ENCODE measurements around the gene TRIO.
A peak's percentile ranks its signal among the peaks of the same experiment; 100 is the strongest.

DNA sequence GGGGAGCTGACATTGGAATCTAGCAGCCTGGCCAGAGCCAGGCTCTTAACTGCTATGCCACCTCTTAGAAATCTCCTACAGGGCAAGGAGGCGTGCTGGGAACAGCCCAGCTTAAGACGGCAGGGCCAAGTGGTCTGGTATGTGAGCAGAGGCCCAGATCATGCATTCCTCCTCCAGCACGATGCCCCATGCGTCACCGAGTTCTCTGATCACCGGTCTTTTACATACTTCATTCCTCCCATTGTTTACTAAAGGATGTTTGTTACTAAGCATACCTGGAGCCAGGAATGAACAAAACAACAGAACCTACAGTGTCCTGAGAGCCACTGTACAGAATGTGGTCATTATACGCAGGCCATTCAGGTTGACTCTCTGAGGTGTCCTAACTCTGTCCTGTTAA is 73.8 kb downstream of the TRIO start:
- no peak for TF ChIP-seq BRCA1 (IDR thresholded peaks at IDR 0.05; ENCODE audit: low read depth, low read length)
- no peak for TF ChIP-seq JUN (IDR thresholded peaks at IDR 0.05; ENCODE audit: low read depth, low read length)
- TF ChIP-seq, protein P1, sequence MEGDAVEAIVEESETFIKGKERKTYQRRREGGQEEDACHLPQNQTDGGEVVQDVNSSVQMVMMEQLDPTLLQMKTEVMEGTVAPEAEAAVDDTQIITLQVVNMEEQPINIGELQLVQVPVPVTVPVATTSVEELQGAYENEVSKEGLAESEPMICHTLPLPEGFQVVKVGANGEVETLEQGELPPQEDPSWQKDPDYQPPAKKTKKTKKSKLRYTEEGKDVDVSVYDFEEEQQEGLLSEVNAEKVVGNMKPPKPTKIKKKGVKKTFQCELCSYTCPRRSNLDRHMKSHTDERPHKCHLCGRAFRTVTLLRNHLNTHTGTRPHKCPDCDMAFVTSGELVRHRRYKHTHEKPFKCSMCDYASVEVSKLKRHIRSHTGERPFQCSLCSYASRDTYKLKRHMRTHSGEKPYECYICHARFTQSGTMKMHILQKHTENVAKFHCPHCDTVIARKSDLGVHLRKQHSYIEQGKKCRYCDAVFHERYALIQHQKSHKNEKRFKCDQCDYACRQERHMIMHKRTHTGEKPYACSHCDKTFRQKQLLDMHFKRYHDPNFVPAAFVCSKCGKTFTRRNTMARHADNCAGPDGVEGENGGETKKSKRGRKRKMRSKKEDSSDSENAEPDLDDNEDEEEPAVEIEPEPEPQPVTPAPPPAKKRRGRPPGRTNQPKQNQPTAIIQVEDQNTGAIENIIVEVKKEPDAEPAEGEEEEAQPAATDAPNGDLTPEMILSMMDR (IDR thresholded peaks at IDR 0.05; ENCODE audit: control extremely low read depth in 1 of 3, insufficient read depth in 1 of 3, low read depth in 1 of 3, low read length in 3 of 3), result no peak
- TF ChIP-seq, protein P2, sequence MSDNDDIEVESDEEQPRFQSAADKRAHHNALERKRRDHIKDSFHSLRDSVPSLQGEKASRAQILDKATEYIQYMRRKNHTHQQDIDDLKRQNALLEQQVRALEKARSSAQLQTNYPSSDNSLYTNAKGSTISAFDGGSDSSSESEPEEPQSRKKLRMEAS (IDR thresholded peaks at IDR 0.05), result peak; percentile 28; the same call in 1 of the 2 replicates
- TF ChIP-seq TAF1 (IDR thresholded peaks at IDR 0.05; ENCODE audit: low read depth, low read length), result no peak
- TF ChIP-seq CREB1 (IDR thresholded peaks at IDR 0.05), result no peak
- TF ChIP-seq CBX8 (IDR thresholded peaks at IDR 0.05; ENCODE audit: borderline replicate concordance, low read depth, low read length), result no peak
